Fibroblast of lung (primary cell): Measurements from ENCODE around the gene RPL22. TPM values are rescaled to one million over a fixed set of nuclear protein-coding genes. Genes with fewer than 3 reads are reported as not detected.
A peak's percentile ranks its signal among the peaks of the same experiment; 100 is the strongest.

ENCODE experiments used
- DNase-seq, 2 donors: peaks; one replicate each; pipeline versions ENCODE4 v3.0.0 to v3.0.0-alpha.2; 2010; ENCODE audit warnings: low read depth in 2 of 2
- H2AFZ ChIP-seq: 2 replicates; pipeline ENCODE4 v1.5.1; 2012; ENCODE audit warnings: low read length, control low read depth, inconsistent platforms
- H3K27ac ChIP-seq: 2 replicates; pipeline ENCODE4 v1.5.1; 2011; ENCODE audit warnings: low read length, control low read depth; ENCODE audit not compliant: insufficient read depth
- H3K27me3 ChIP-seq: 2 replicates; pipeline ENCODE4 v1.5.1; 2011; ENCODE audit warnings: mild to moderate bottlenecking, low read length; ENCODE audit not compliant: control insufficient read depth, insufficient read depth
- H3K36me3 ChIP-seq: 2 replicates; pipeline ENCODE4 v1.5.1; 2011; ENCODE audit warnings: low read length; ENCODE audit not compliant: control insufficient read depth, insufficient read depth
- H3K4me1 ChIP-seq: 2 replicates; pipeline ENCODE4 v1.5.1; 2011; ENCODE audit warnings: low read length; ENCODE audit not compliant: control insufficient read depth, insufficient read depth; ENCODE audit errors: extremely low read depth
- H3K4me2 ChIP-seq: 2 replicates; pipeline ENCODE4 v1.5.1; 2011; ENCODE audit warnings: low read length, control low read depth; ENCODE audit not compliant: insufficient read depth; ENCODE audit errors: extremely low read depth
- H3K4me3 ChIP-seq, 4 experiments: fragments of 200-600 bp in 1 of 4; sonication (generic) in 1 of 4; replicated peaks in 1 of 4; 2 replicates each; pipeline ENCODE4 v1.5.1; 2011 to 2016; ENCODE audit warnings: low read length in 4 of 4, low read depth in 3 of 4, mild to moderate bottlenecking in 3 of 4, control low read depth in 2 of 4, inconsistent platforms in 1 of 4, mixed read lengths in 1 of 4; ENCODE audit not compliant: insufficient read depth in 1 of 4; ENCODE audit errors: control extremely low read depth in 1 of 4
- H3K79me2 ChIP-seq: 2 replicates; pipeline ENCODE4 v1.5.1; 2012; ENCODE audit warnings: mild to moderate bottlenecking, low read length, inconsistent platforms; ENCODE audit not compliant: control insufficient read depth, insufficient read depth
- H3K9ac ChIP-seq: 2 replicates; pipeline ENCODE4 v1.5.1; 2011; ENCODE audit warnings: mild to moderate bottlenecking, low read length, control low read depth; ENCODE audit not compliant: insufficient read depth
- H3K9me3 ChIP-seq: 2 replicates; pipeline ENCODE4 v1.5.1; 2012; ENCODE audit warnings: low read depth, low read length; ENCODE audit not compliant: control insufficient read depth, insufficient read depth
- H4K20me1 ChIP-seq: 2 replicates; pipeline ENCODE4 v1.5.1; 2011; ENCODE audit warnings: low read length; ENCODE audit not compliant: control insufficient read depth, insufficient read depth; ENCODE audit errors: extremely low read depth
- CTCF ChIP-seq, 2 donors: IDR thresholded peaks in 1 of 2; conservative IDR thresholded peaks in 1 of 2; 1 replicate in 1 of 2; 2 replicates in 1 of 2; pipeline ENCODE4 v1.5.1; 2011 to 2012; ENCODE audit warnings: low read length in 2 of 2, control low read depth in 1 of 2, inconsistent platforms in 1 of 2, low read depth in 1 of 2, mild to moderate bottlenecking in 1 of 2
- EZH2 ChIP-seq: IDR thresholded peaks from 2 replicates; pipeline ENCODE4 v1.5.1; 2012; ENCODE audit warnings: low read length, control low read depth, mild to moderate bottlenecking; ENCODE audit errors: missing control alignments
- polyA plus RNA-seq, 2 donors: library from polyadenylated mRNA; depleted of rRNA in 1 of 2; stranded (reverse) in 1 of 2; unstranded in 1 of 2; fragments of >200 nt; gene quantifications; 2 replicates each; pipeline ENCODE4 v1.2.1, GENCODE V29; 2011 to 2012; ENCODE audit warnings: missing spikeins in 1 of 2
- total RNA-seq: library from RNA; depleted of rRNA; stranded (reverse); fragments of >200 nt; gene quantifications from 2 replicates; pipeline ENCODE4 v1.2.1, GENCODE V29; 2014

RPL22 gene
- total and polyA plus RNA-seq, 2 donors (not counting 1 experiment from before 2014, with no cell fraction given): 159 to 369 TPM

GRCh38 chr1:6144647-6145395, 54.6 kb downstream of the RPL22 start:
- H3K4me1 ChIP-seq: no peaks in the 10 kb centered on the region
- TF ChIP-seq CTCF (conservative IDR thresholded peaks at IDR 0.05 in 1 of 2, IDR thresholded peaks at IDR 0.05 in 1 of 2; ENCODE audit: low read depth in 1 of 2, low read length in 2 of 2) (no peak), EZH2 (no peak)
- H3K27ac ChIP-seq: no peak overlapping the region
- no peaks in the 10 kb centered on the region for H3K79me2 ChIP-seq
- H3K36me3 ChIP-seq: no peaks in the 10 kb centered on the region
- no peak overlapping the region for H3K9ac ChIP-seq
- no peaks in the 10 kb centered on the region for H3K9me3 ChIP-seq
- H3K4me2 ChIP-seq: no peak overlapping the region
- H3K4me3 ChIP-seq: no peak overlapping the region
- H4K20me1 ChIP-seq: no peaks in the 10 kb centered on the region
- DNase-seq: no peak
- no peaks in the 10 kb centered on the region for H3K27me3 ChIP-seq
- no peak overlapping the region for H2AFZ ChIP-seq

- H3K4me1 ChIP-seq: no peaks in the 10 kb centered on the region
- H3K4me2 ChIP-seq: no peak overlapping the region
- H3K27me3 ChIP-seq: no peaks in the 10 kb centered on the region
- H3K9me3 ChIP-seq: no peaks in the 10 kb centered on the region
- DNase-seq: no peak
- no peaks in the 10 kb centered on the region for H3K79me2 ChIP-seq
- H3K36me3 ChIP-seq: no peaks in the 10 kb centered on the region
- no peak overlapping the region for H3K9ac ChIP-seq
- no peak overlapping the region for H3K4me3 ChIP-seq
- H3K27ac ChIP-seq: no peak overlapping the region
- TF ChIP-seq CTCF (conservative IDR thresholded peaks at IDR 0.05 in 1 of 2, IDR thresholded peaks at IDR 0.05 in 1 of 2; ENCODE audit: low read depth in 1 of 2, low read length in 2 of 2): no peak
- H2AFZ ChIP-seq: no peak overlapping the region
- no peaks in the 10 kb centered on the region for H4K20me1 ChIP-seq
These were observed 55.2 kb downstream of the RPL22 start for GRCh38 chr1:6144175-6144574.

GRCh38 chr1:6143395-6143794, 56.0 kb downstream of the RPL22 start:
- Histone ChIP-seq H3K4me3 (no peak overlapping the region), H3K4me1 (no peaks in the 10 kb centered on the region), H3K27me3 (no peaks in the 10 kb centered on the region), H3K9me3 (no peaks in the 10 kb centered on the region), H2AFZ (no peak overlapping the region), H3K27ac (no peak overlapping the region), H3K9ac (no peak overlapping the region), H3K4me2 (no peak overlapping the region), H3K36me3 (no peaks in the 10 kb centered on the region), H4K20me1 (no peaks in the 10 kb centered on the region), H3K79me2 (no peaks in the 10 kb centered on the region)
- TF ChIP-seq CTCF (conservative IDR thresholded peaks at IDR 0.05 in 1 of 2, IDR thresholded peaks at IDR 0.05 in 1 of 2; ENCODE audit: low read depth in 1 of 2, low read length in 2 of 2) (no peak), EZH2 (no peak)
- DNase-seq: peak in 1 of 2 donors; percentile 7
